ENCODE measurements around the gene EIF3D. TPM values are rescaled to one million over a fixed set of nuclear protein-coding genes. Genes with fewer than 3 reads are reported as not detected.

Gene EIF3D
- total and polyA plus RNA-seq, 9 of the 15 experiments (the other 6 are each of a cell fraction or from before 2014, with no cell fraction given): 191 to 422 (median 279) TPM

- FAIRE-seq (no peak), DNase-seq (ENCODE audit: extremely low read depth in 1 of 4, low spot score in 3 of 4) (peak; percentile 15 to 46 (median 23)), ATAC-seq (peak; percentile 88)
- H3K9me1 ChIP-seq (ENCODE audit: control insufficient read depth, insufficient read depth, low read length): no peaks in the 10 kb centered on the region
- H3K9ac ChIP-seq (ENCODE audit: insufficient read depth in 1 of 2, low read depth in 2 of 2, low read length in 2 of 2): no peak overlapping the region; a peak in 1 of 4 replicates
- 16% methylated on average over 11 of the region's 12 CpGs for WGBS (ENCODE audit: insufficient coverage, low coverage, missing lambda C conversion rate)
- peak overlapping the region; percentile 51 for H2AFZ ChIP-seq (ENCODE audit: low read depth, low read length)
- H3K36me3 ChIP-seq (ENCODE audit: control insufficient read depth, insufficient read depth, low read length): no peaks in the 10 kb centered on the region
- intact Hi-C loops (cut with micrococcal nuclease): no loop called here
- in situ Hi-C loops (cut with MboI): no loop called here
- no TSS peak for BruUV-seq (replicated peaks)
- no peaks in the 10 kb centered on the region for H3K9me3 ChIP-seq (replicated peaks; ENCODE audit: control insufficient read depth, insufficient read depth, low read depth, low read length)
- peaks cover 4 to 18% of the 10 kb centered on the region in 2 experiments; a peak in 3 of 5 replicates for H3K27me3 ChIP-seq (ENCODE audit: control insufficient read depth in 2 of 2, insufficient read depth in 2 of 2, low read length in 2 of 2)
- H4K20me1 ChIP-seq (replicated peaks; ENCODE audit: control insufficient read depth, insufficient read depth, low read length): no peaks in the 10 kb centered on the region
- no peak overlapping the region for H3K4me3 ChIP-seq
- H3K27ac ChIP-seq (ENCODE audit: extremely low read depth, low read depth, low read length): no peak overlapping the region
- POLR2A ChIA-PET: interaction anchor here (0.5 to 0.6 kb wide), 2 partner anchors 348 to 850 kb away, joined by 3 to 4 read pairs; no protein-coding TSS in a partner anchor
- peaks cover 0 to 4% of the 10 kb centered on the region in 2 experiments; a peak in 2 of 5 replicates for H3K4me1 ChIP-seq (replicated peaks in 1 of 2; ENCODE audit: control insufficient read depth in 2 of 2, insufficient read depth in 2 of 2, low read length in 2 of 2)
- CTCF ChIA-PET (ENCODE audit: low intra/inter-chr PET ratio): no interaction called here
- no peaks in the 10 kb centered on the region for H3K79me2 ChIP-seq (ENCODE audit: control insufficient read depth, insufficient read depth, low read length)
- no peak overlapping the region for H3K4me2 ChIP-seq (ENCODE audit: insufficient read depth, low read length)
- no peak for TF ChIP-seq SAFB2 (IDR thresholded peaks at IDR 0.05; ENCODE audit: borderline replicate concordance, low read depth, low read length, severe bottlenecking)
- TF ChIP-seq REST (IDR thresholded peaks at IDR 0.05; ENCODE audit: borderline replicate concordance): peak; percentile 45
- TF ChIP-seq REST (CRISPR knock-in tag; IDR thresholded peaks at IDR 0.05; ENCODE audit: low read depth): no peak
- TF ChIP-seq ZNF592 (IDR thresholded peaks at IDR 0.05): no peak
- no peak for TF ChIP-seq MIER1 (IDR thresholded peaks at IDR 0.05; ENCODE audit: low read depth)
- peak in 1 of 2 experiments; percentile 33; a peak in 2 of 4 replicates for TF ChIP-seq RAD21 (CRISPR knock-in tag; conservative IDR thresholded peaks at IDR 0.05 in 1 of 2, IDR thresholded peaks at IDR 0.05 in 1 of 2)
- TF ChIP-seq ZNF224 (CRISPR knock-in tag; IDR thresholded peaks at IDR 0.05): no peak
- no peak for TF ChIP-seq SMAD1 (IDR thresholded peaks at IDR 0.05; ENCODE audit: low read depth, low read length, partially characterized antibody)
- no peak for TF ChIP-seq PTRF (tag; IDR thresholded peaks at IDR 0.05)
- TF ChIP-seq RBFOX2 (IDR thresholded peaks at IDR 0.05; ENCODE audit: low read depth, low read length): 0 out of 2 replicates have a peak, but pooled peaks have one; percentile 21
These were observed 41.0 kb upstream of the EIF3D start for GRCh38 chr22:36569999-36570398.

All from K562 (cell line).